H1 (cell line): ENCODE results near the gene CNOT2.

Experiments
- CBX5 ChIP-seq: fragments of 300-800, 300-1000 bp; sonication (generic); IDR thresholded peaks from 2 replicates; pipeline ENCODE4 v1.7.1; 2016; ENCODE audit warnings: antibody characterized with exemption, low read length, low read depth
- CTCF ChIP-seq, 3 experiments: IDR thresholded peaks; 1 replicate in 2 of 3; 2 replicates in 1 of 3; pipeline versions ENCODE4 v1.5.1 to v1.6.1; 2011; ENCODE audit warnings: low read length in 3 of 3, mild to moderate bottlenecking in 3 of 3, inconsistent platforms in 2 of 3, low read depth in 1 of 3, moderate library complexity in 1 of 3; ENCODE audit not compliant: insufficient read depth in 1 of 3; ENCODE audit errors: control extremely low read depth in 1 of 3
- EP300 ChIP-seq, 2 experiments: IDR thresholded peaks; 1 replicate in 1 of 2; 2 replicates in 1 of 2; pipeline ENCODE4 v1.6.1; 2011 to 2012; ENCODE audit warnings: low read depth in 2 of 2, low read length in 2 of 2, mild to moderate bottlenecking in 2 of 2, borderline replicate concordance in 1 of 2, inconsistent platforms in 1 of 2, moderate library complexity in 1 of 2
- KDM1A ChIP-seq: fragments of 200-600, 300-600 bp; sonication (generic); IDR thresholded peaks from 2 replicates; pipeline ENCODE4 v1.7.1; 2016; ENCODE audit warnings: mild to moderate bottlenecking, low read length, borderline replicate concordance
- MAX ChIP-seq: IDR thresholded peaks from 2 replicates; pipeline ENCODE4 v1.6.1; 2012; ENCODE audit warnings: inconsistent platforms
- POLR2A ChIP-seq, 2 experiments: IDR thresholded peaks; 1 replicate in 1 of 2; 2 replicates in 1 of 2; pipeline ENCODE4 v1.6.1; 2011; ENCODE audit warnings: low read depth in 2 of 2, low read length in 2 of 2, mild to moderate bottlenecking in 2 of 2; ENCODE audit errors: control extremely low read depth in 1 of 2
- POLR2AphosphoS5 ChIP-seq: IDR thresholded peaks from 2 replicates; pipeline ENCODE4 v1.6.1; 2011; ENCODE audit warnings: low read depth, low read length
- RFX5 ChIP-seq: IDR thresholded peaks from 2 replicates; pipeline ENCODE4 v1.6.1; 2011; ENCODE audit warnings: low read depth, low read length, improper control_type of control experiment, borderline replicate concordance
- SP1 ChIP-seq: IDR thresholded peaks from 2 replicates; pipeline ENCODE4 v1.6.1; 2011; ENCODE audit warnings: low read depth, low read length
- SRF ChIP-seq: IDR thresholded peaks from 2 replicates; pipeline ENCODE4 v1.6.1; 2011; ENCODE audit warnings: mild to moderate bottlenecking, low read depth, low read length, moderate library complexity
- ZNF274 ChIP-seq: IDR thresholded peaks from 2 replicates; pipeline ENCODE4 v1.7.0; 2012; ENCODE audit warnings: low read length, borderline replicate concordance; ENCODE audit errors: extremely low read depth

GRCh38 chr12:70366581-70367257, 123.5 kb downstream of the CNOT2 start:
- TF ChIP-seq CTCF (IDR thresholded peaks at IDR 0.05; ENCODE audit: control extremely low read depth in 1 of 3, insufficient read depth in 1 of 3, low read depth in 1 of 3, low read length in 3 of 3) (no peak), EP300 (IDR thresholded peaks at IDR 0.05; ENCODE audit: borderline replicate concordance in 1 of 2, low read depth in 2 of 2, low read length in 2 of 2) (no peak), POLR2AphosphoS5 (no peak), KDM1A (no peak), POLR2A (IDR thresholded peaks at IDR 0.05; ENCODE audit: control extremely low read depth in 1 of 2, low read depth in 2 of 2, low read length in 2 of 2) (no peak), SRF (no peak), MAX (peak; percentile 53), ZNF274 (no peak), RFX5 (no peak), CBX5 (no peak), SP1 (no peak)
